Kidney epithelial cell (primary cell): Measurements from ENCODE around the gene ABI3BP. TPM values are rescaled to one million over a fixed set of nuclear protein-coding genes. Genes with fewer than 3 reads are reported as not detected.

Experiments
- DNase-seq: peaks from one replicate; pipeline ENCODE4 v3.0.0-alpha.2; 2010; ENCODE audit warnings: low read depth
- H3K27me3 ChIP-seq: 2 replicates; pipeline ENCODE4 v1.6.0; 2011; ENCODE audit warnings: low read length; ENCODE audit not compliant: control insufficient read depth, insufficient read depth
- H3K36me3 ChIP-seq: 2 replicates; pipeline ENCODE4 v1.5.1; 2011; ENCODE audit warnings: low read length; ENCODE audit not compliant: control insufficient read depth, insufficient read depth
- H3K4me3 ChIP-seq: 2 replicates; pipeline ENCODE4 v1.5.1; 2011; ENCODE audit warnings: low read depth, mild to moderate bottlenecking, control low read depth, low read length
- total RNA-seq: library from RNA; depleted of rRNA; stranded (reverse); fragments of >200 nt; gene quantifications from 2 replicates; pipeline ENCODE4 v1.2.3, GENCODE V29; 2015
- TF ChIP-seq, protein P1 (sequence below): IDR thresholded peaks from 2 replicates; pipeline ENCODE4 v1.5.1; 2011; ENCODE audit warnings: mild to moderate bottlenecking, moderate library complexity, low read length, control low read depth, inconsistent platforms; ENCODE audit not compliant: insufficient read depth, poor library complexity, severe bottlenecking

The ABI3BP gene
- total RNA-seq, 1 donor from 2014 or later = 0.84 TPM

- DNase-seq = no peak
- Histone ChIP-seq H3K4me3 (no peak overlapping the region), H3K27me3 (no peaks in the 10 kb centered on the region), H3K36me3 (no peaks in the 10 kb centered on the region)
- TF ChIP-seq, protein P1, sequence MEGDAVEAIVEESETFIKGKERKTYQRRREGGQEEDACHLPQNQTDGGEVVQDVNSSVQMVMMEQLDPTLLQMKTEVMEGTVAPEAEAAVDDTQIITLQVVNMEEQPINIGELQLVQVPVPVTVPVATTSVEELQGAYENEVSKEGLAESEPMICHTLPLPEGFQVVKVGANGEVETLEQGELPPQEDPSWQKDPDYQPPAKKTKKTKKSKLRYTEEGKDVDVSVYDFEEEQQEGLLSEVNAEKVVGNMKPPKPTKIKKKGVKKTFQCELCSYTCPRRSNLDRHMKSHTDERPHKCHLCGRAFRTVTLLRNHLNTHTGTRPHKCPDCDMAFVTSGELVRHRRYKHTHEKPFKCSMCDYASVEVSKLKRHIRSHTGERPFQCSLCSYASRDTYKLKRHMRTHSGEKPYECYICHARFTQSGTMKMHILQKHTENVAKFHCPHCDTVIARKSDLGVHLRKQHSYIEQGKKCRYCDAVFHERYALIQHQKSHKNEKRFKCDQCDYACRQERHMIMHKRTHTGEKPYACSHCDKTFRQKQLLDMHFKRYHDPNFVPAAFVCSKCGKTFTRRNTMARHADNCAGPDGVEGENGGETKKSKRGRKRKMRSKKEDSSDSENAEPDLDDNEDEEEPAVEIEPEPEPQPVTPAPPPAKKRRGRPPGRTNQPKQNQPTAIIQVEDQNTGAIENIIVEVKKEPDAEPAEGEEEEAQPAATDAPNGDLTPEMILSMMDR = no peak
Observed at GRCh38 chr3:101011136-101011535, 17.9 kb upstream of the ABI3BP start.

GRCh38 chr3:101010296-101010695, 17.1 kb upstream of the ABI3BP start:
- Histone ChIP-seq H3K4me3 (no peak overlapping the region), H3K36me3 (no peaks in the 10 kb centered on the region), H3K27me3 (no peaks in the 10 kb centered on the region)
- TF ChIP-seq, protein P1 = no peak
- DNase-seq = no peak

- TF ChIP-seq, protein P1 = no peak
- DNase-seq = no peak
- no peaks in the 10 kb centered on the region for H3K36me3 ChIP-seq
- H3K4me3 ChIP-seq = no peak overlapping the region
- no peaks in the 10 kb centered on the region for H3K27me3 ChIP-seq
Observed at GRCh38 chr3:101009386-101009785, 16.2 kb upstream of the ABI3BP start.

- DNase-seq = no peak
- no peaks in the 10 kb centered on the region for H3K27me3 ChIP-seq
- TF ChIP-seq, protein P1 = no peak
- H3K36me3 ChIP-seq = no peaks in the 10 kb centered on the region
- no peak overlapping the region for H3K4me3 ChIP-seq
Observed at GRCh38 chr3:100999160-100999559, 5.9 kb upstream of the ABI3BP start.

GRCh38 chr3:100994809-100995208, 1.6 kb upstream of the ABI3BP start:
- no peak for DNase-seq
- no peak overlapping the region for H3K4me3 ChIP-seq
- TF ChIP-seq, protein P1 = no peak
- H3K36me3 ChIP-seq = no peaks in the 10 kb centered on the region
- H3K27me3 ChIP-seq = no peaks in the 10 kb centered on the region

GRCh38 chr3:100994187-100994586, 966 bp upstream of the ABI3BP start:
- Histone ChIP-seq H3K4me3 (no peak overlapping the region), H3K36me3 (no peaks in the 10 kb centered on the region), H3K27me3 (no peaks in the 10 kb centered on the region)
- TF ChIP-seq, protein P1 = no peak
- DNase-seq = no peak
